GM23338 (cell line): ENCODE measurements around the gene SRSF3. TPM values are rescaled to one million over a fixed set of nuclear protein-coding genes. Genes with fewer than 3 reads are reported as not detected.
A peak's percentile ranks its signal among the peaks of the same experiment; 100 is the strongest.

Source experiments
- ATAC-seq: fragments of 200-7000 bp; cut with Tn5 transposase; 3 replicates; pipeline ENCODE4 v1.9.1; 2020
- DNase-seq: peaks from one replicate; pipeline ENCODE4 v3.0.0-alpha.2; 2015; ENCODE audit warnings: low spot score
- H2AFZ ChIP-seq: fragments of 200-600 bp; sonication (generic); 2 replicates; pipeline ENCODE4 v1.8.0; 2016; ENCODE audit warnings: antibody characterized with exemption, mild to moderate bottlenecking, moderate library complexity
- H3F3A ChIP-seq: fragments of 200-600 bp; sonication (generic); replicated peaks from 2 replicates; pipeline ENCODE4 v1.8.0; 2017; ENCODE audit warnings: antibody characterized with exemption, mixed run types, low read depth
- H3K27ac ChIP-seq: fragments of 200-600 bp; sonication (generic); 2 replicates; pipeline ENCODE4 v1.6.1; 2016; ENCODE audit warnings: low read depth
- H3K27me3 ChIP-seq: fragments of 200-600 bp; sonication (generic); 2 replicates; pipeline ENCODE4 v1.8.0; 2016; ENCODE audit warnings: mild to moderate bottlenecking, mixed run types, moderate library complexity; ENCODE audit not compliant: insufficient read depth
- H3K36me3 ChIP-seq: fragments of 200-600 bp; sonication (generic); 2 replicates; pipeline ENCODE4 v1.8.0; 2016; ENCODE audit warnings: mild to moderate bottlenecking; ENCODE audit not compliant: insufficient read depth
- H3K4me1 ChIP-seq: fragments of 200-600 bp; sonication (generic); 2 replicates; pipeline ENCODE4 v1.8.0; 2016; ENCODE audit warnings: mild to moderate bottlenecking, moderate library complexity; ENCODE audit not compliant: insufficient read depth
- H3K4me2 ChIP-seq: fragments of 200-600 bp; sonication (generic); 2 replicates; pipeline ENCODE4 v1.7.1; 2017; ENCODE audit warnings: mixed run types
- H3K4me3 ChIP-seq: fragments of 200-600 bp; sonication (generic); 2 replicates; pipeline ENCODE4 v1.6.1; 2016; ENCODE audit warnings: mixed run types
- H3K79me2 ChIP-seq: fragments of 200-600 bp; sonication (generic); replicated peaks from 2 replicates; pipeline ENCODE4 v1.8.0; 2017; ENCODE audit warnings: mild to moderate bottlenecking; ENCODE audit not compliant: insufficient read depth
- H3K9me2 ChIP-seq: fragments of 200-600 bp; sonication (generic); 2 replicates; pipeline ENCODE4 v1.8.0; 2017; ENCODE audit not compliant: insufficient read depth
- H4K20me1 ChIP-seq: fragments of 200-600 bp; sonication (generic); replicated peaks from 2 replicates; pipeline ENCODE4 v1.8.0; 2017; ENCODE audit warnings: mild to moderate bottlenecking; ENCODE audit not compliant: insufficient read depth
- H3K27ac Mint-ChIP-seq: 2 replicates; pipeline ENCODE4 v1.8.0; 2020; ENCODE audit warnings: inconsistent platforms, mild to moderate bottlenecking, moderate library complexity, mixed read lengths
- H3K27me3 Mint-ChIP-seq: 3 replicates; pipeline ENCODE4 v1.8.0; 2022; ENCODE audit warnings: low read depth, mild to moderate bottlenecking, moderate library complexity, mixed read lengths, inconsistent platforms; ENCODE audit not compliant: insufficient read depth, poor library complexity
- H3K36me3 Mint-ChIP-seq: 3 replicates; pipeline ENCODE4 v1.8.0; 2021; ENCODE audit warnings: low read depth, mild to moderate bottlenecking, inconsistent platforms, moderate library complexity, mixed read lengths
- H3K4me1 Mint-ChIP-seq: 3 replicates; pipeline ENCODE4 v1.8.0; 2020; ENCODE audit warnings: mild to moderate bottlenecking, inconsistent platforms, mixed read lengths
- H3K4me3 Mint-ChIP-seq: 3 replicates; pipeline ENCODE4 v1.8.0; 2021; ENCODE audit warnings: moderate library complexity, mild to moderate bottlenecking, inconsistent platforms, mixed read lengths
- H3K9me3 Mint-ChIP-seq: 3 replicates; pipeline ENCODE4 v1.8.0; 2020; ENCODE audit warnings: moderate library complexity, mild to moderate bottlenecking, inconsistent platforms, mixed read lengths
- CREB1 ChIP-seq: fragments of 250-450 bp; sonication (Bioruptor Pico); IDR thresholded peaks from 2 replicates; pipeline ENCODE4 v1.5.0; 2020; ENCODE audit warnings: low read depth, mild to moderate bottlenecking, moderate library complexity
- JUNB ChIP-seq: IDR thresholded peaks from one replicate; pipeline ENCODE4 v1.6.1; 2016; ENCODE audit warnings: antibody characterized with exemption; ENCODE audit not compliant: unreplicated experiment
- POLR2AphosphoS5 ChIP-seq: IDR thresholded peaks from 2 replicates; pipeline ENCODE4 v1.6.1; 2016; ENCODE audit warnings: antibody characterized with exemption, low read depth
- ZNF114 ChIP-seq: fragments of 250-450 bp; sonication (Bioruptor Pico); IDR thresholded peaks from 2 replicates; pipeline ENCODE4 v1.5.0; 2020; ENCODE audit warnings: mild to moderate bottlenecking, moderate library complexity
- polyA plus RNA-seq: library from polyadenylated mRNA; unstranded; fragments of >200 nt; fragmentation: Nextera tagmentation; extraction: Ambion mirVana; gene quantifications from 2 replicates; pipeline ENCODE4 v1.2.1, GENCODE V29; 2016
- total RNA-seq: library from RNA; depleted of rRNA; stranded (reverse); fragments of >200 nt; shearing (Covaris generic); gene quantifications from 2 replicates; pipeline ENCODE4 v1.2.3, GENCODE V29; 2014
- TF ChIP-seq, protein P1 (sequence below), 2 experiments: fragments of 200-600 bp in 1 of 2; sonication (generic) in 1 of 2; conservative IDR thresholded peaks; 2 replicates each; pipeline versions ENCODE4 v1.5.1 to v1.6.1; 2016 to 2017; ENCODE audit warnings: antibody characterized with exemption in 2 of 2, low read depth in 2 of 2, mild to moderate bottlenecking in 2 of 2, moderate library complexity in 1 of 2
- TF ChIP-seq, protein P2 (sequence below): IDR thresholded peaks from 2 replicates; pipeline ENCODE4 v1.6.1; 2016; ENCODE audit warnings: antibody characterized with exemption
- TF ChIP-seq, protein P3 (sequence below): IDR thresholded peaks from one replicate; pipeline ENCODE4 v1.6.1; 2018; ENCODE audit warnings: antibody characterized with exemption; ENCODE audit not compliant: unreplicated experiment

Gene SRSF3
- total and polyA plus RNA-seq, 2 experiments from 2014 or later = 436 to 655 TPM

DNA sequence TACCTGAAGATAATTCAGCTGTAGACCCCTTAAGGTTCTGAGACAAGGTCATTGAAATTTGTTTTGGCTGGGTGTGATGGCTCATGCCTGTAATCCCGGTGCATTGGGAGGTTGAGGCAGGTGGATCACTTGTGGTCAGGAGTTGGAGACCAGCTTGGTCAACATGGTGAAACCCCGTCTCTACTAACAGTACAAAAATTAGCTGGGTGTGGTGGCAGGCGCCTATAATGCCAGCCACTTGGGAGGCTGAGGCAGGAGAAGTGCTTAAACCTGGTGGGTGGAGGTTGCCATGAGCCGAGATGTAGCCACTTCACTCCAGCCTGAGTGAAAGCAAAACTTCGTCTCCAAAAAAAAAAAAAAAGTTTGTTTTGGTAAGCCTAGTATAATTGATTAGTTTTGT is 11.0 kb downstream of the SRSF3 start (continued):
- TF ChIP-seq, protein P1, sequence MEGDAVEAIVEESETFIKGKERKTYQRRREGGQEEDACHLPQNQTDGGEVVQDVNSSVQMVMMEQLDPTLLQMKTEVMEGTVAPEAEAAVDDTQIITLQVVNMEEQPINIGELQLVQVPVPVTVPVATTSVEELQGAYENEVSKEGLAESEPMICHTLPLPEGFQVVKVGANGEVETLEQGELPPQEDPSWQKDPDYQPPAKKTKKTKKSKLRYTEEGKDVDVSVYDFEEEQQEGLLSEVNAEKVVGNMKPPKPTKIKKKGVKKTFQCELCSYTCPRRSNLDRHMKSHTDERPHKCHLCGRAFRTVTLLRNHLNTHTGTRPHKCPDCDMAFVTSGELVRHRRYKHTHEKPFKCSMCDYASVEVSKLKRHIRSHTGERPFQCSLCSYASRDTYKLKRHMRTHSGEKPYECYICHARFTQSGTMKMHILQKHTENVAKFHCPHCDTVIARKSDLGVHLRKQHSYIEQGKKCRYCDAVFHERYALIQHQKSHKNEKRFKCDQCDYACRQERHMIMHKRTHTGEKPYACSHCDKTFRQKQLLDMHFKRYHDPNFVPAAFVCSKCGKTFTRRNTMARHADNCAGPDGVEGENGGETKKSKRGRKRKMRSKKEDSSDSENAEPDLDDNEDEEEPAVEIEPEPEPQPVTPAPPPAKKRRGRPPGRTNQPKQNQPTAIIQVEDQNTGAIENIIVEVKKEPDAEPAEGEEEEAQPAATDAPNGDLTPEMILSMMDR (conservative IDR thresholded peaks at IDR 0.05; ENCODE audit: low read depth in 2 of 2) = no peak
- TF ChIP-seq, protein P2, sequence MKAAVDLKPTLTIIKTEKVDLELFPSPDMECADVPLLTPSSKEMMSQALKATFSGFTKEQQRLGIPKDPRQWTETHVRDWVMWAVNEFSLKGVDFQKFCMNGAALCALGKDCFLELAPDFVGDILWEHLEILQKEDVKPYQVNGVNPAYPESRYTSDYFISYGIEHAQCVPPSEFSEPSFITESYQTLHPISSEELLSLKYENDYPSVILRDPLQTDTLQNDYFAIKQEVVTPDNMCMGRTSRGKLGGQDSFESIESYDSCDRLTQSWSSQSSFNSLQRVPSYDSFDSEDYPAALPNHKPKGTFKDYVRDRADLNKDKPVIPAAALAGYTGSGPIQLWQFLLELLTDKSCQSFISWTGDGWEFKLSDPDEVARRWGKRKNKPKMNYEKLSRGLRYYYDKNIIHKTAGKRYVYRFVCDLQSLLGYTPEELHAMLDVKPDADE = no peak
- TF ChIP-seq POLR2AphosphoS5 = no peak
- TF ChIP-seq JUNB = no peak
- TF ChIP-seq, protein P3, sequence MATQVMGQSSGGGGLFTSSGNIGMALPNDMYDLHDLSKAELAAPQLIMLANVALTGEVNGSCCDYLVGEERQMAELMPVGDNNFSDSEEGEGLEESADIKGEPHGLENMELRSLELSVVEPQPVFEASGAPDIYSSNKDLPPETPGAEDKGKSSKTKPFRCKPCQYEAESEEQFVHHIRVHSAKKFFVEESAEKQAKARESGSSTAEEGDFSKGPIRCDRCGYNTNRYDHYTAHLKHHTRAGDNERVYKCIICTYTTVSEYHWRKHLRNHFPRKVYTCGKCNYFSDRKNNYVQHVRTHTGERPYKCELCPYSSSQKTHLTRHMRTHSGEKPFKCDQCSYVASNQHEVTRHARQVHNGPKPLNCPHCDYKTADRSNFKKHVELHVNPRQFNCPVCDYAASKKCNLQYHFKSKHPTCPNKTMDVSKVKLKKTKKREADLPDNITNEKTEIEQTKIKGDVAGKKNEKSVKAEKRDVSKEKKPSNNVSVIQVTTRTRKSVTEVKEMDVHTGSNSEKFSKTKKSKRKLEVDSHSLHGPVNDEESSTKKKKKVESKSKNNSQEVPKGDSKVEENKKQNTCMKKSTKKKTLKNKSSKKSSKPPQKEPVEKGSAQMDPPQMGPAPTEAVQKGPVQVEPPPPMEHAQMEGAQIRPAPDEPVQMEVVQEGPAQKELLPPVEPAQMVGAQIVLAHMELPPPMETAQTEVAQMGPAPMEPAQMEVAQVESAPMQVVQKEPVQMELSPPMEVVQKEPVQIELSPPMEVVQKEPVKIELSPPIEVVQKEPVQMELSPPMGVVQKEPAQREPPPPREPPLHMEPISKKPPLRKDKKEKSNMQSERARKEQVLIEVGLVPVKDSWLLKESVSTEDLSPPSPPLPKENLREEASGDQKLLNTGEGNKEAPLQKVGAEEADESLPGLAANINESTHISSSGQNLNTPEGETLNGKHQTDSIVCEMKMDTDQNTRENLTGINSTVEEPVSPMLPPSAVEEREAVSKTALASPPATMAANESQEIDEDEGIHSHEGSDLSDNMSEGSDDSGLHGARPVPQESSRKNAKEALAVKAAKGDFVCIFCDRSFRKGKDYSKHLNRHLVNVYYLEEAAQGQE = no peak

DNA sequence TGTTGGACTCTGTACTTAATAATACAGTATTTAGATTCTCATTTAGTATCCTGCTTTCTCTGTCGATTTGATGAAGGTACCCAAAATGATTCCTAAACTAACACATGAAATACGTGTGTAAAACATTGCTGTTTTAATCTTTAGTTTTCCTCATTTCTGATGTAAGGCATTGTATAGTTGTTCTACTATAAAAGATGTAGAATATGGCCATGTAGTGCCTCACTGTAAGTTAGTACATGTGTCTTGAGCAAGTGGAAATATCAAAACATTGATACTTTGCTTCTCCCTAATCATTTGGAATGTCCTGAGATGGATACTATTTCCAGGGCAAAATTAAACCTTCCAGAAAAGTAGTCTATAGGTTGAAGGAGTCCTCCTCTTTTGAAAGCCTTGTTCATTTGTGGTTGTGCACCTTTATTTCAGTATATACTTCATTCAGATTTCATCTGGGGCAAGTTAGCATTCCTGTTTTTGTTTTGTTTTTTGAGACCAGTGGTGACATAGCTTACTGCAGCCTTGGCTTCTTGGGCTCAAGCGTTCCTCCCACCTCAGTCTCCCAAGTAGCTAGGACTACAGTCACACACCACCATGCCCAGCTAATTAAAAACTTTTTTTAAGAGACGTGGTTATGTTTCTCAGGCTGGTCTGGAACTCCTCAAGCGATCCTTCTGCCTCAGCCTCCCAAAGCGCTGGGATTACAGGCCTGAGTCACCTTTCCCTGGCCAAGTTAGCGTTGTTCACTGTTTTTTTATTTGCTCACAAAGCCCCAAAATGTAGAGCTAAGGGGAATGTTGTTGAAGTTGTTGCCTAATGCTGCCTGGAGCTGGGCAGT is 11.6 kb downstream of the SRSF3 start:
- Histone ChIP-seq H3K4me2 (no peak overlapping the region), H3K27me3 (no peaks in the 10 kb centered on the region), H3K4me1 (peaks cover 17% of the 10 kb centered on the region; the same call in 1 of the 2 replicates), H3K9me2 (no peaks in the 10 kb centered on the region), H3F3A (peaks cover 78% of the 10 kb centered on the region), H3K79me2 (peaks cover 67% of the 10 kb centered on the region), H2AFZ (no peak overlapping the region), H3K36me3 (peaks cover 75% of the 10 kb centered on the region), H3K27ac (peak overlapping the region; percentile 67), H3K4me3 (no peak overlapping the region), H4K20me1 (peaks cover 79% of the 10 kb centered on the region)
- DNase-seq = no peak
- Mint-ChIP-seq H3K4me1 (peaks cover 21% of the 10 kb centered on the region; the same call in 2 of the 3 replicates), H3K9me3 (no peaks in the 10 kb centered on the region; the same call in 2 of the 3 replicates), H3K4me3 (no peak overlapping the region; the same call in 2 of the 3 replicates), H3K27me3 (peaks cover 12% of the 10 kb centered on the region), H3K36me3 (peaks cover 94% of the 10 kb centered on the region), H3K27ac (peak overlapping the region; percentile 64; the same call in 1 of the 2 replicates)
- ATAC-seq = peak; percentile 20
- TF ChIP-seq CREB1 (CRISPR knock-in tag) = no peak
- no peak for TF ChIP-seq ZNF114 (CRISPR knock-in tag)
- TF ChIP-seq POLR2AphosphoS5 = peak; percentile 38
